ENCODE data around the gene CHD9NB.

DNA sequence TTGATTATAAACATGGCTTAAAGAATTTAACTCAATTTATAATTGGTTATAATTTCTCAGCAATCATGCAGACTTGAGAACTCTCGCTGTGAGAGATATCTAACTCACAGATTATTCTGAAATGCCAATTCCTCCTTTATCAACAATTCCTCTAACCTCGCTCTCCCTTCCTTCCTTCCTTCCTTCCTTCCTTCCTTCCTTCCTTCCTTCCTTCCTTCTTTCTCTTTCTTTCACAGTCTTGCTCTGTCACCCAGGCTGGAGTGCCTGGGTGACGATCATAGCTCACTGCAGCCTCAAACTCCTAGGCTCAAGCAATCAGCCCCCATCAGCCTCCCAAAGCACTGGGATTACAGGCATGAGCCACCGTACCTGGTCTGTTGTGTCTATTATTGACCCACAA, 44.5 kb upstream of the CHD9NB start:
- no peak for TF ChIP-seq KDM1A (IDR thresholded peaks at IDR 0.05; ENCODE audit: low read depth)
- no peak for TF ChIP-seq EP300 (IDR thresholded peaks at IDR 0.05)
- TF ChIP-seq CBX2 (IDR thresholded peaks at IDR 0.05; ENCODE audit: borderline replicate concordance, low read depth), result no peak
- TF ChIP-seq, protein P1, sequence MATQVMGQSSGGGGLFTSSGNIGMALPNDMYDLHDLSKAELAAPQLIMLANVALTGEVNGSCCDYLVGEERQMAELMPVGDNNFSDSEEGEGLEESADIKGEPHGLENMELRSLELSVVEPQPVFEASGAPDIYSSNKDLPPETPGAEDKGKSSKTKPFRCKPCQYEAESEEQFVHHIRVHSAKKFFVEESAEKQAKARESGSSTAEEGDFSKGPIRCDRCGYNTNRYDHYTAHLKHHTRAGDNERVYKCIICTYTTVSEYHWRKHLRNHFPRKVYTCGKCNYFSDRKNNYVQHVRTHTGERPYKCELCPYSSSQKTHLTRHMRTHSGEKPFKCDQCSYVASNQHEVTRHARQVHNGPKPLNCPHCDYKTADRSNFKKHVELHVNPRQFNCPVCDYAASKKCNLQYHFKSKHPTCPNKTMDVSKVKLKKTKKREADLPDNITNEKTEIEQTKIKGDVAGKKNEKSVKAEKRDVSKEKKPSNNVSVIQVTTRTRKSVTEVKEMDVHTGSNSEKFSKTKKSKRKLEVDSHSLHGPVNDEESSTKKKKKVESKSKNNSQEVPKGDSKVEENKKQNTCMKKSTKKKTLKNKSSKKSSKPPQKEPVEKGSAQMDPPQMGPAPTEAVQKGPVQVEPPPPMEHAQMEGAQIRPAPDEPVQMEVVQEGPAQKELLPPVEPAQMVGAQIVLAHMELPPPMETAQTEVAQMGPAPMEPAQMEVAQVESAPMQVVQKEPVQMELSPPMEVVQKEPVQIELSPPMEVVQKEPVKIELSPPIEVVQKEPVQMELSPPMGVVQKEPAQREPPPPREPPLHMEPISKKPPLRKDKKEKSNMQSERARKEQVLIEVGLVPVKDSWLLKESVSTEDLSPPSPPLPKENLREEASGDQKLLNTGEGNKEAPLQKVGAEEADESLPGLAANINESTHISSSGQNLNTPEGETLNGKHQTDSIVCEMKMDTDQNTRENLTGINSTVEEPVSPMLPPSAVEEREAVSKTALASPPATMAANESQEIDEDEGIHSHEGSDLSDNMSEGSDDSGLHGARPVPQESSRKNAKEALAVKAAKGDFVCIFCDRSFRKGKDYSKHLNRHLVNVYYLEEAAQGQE (IDR thresholded peaks at IDR 0.05), result no peak
- TF ChIP-seq, protein P2, sequence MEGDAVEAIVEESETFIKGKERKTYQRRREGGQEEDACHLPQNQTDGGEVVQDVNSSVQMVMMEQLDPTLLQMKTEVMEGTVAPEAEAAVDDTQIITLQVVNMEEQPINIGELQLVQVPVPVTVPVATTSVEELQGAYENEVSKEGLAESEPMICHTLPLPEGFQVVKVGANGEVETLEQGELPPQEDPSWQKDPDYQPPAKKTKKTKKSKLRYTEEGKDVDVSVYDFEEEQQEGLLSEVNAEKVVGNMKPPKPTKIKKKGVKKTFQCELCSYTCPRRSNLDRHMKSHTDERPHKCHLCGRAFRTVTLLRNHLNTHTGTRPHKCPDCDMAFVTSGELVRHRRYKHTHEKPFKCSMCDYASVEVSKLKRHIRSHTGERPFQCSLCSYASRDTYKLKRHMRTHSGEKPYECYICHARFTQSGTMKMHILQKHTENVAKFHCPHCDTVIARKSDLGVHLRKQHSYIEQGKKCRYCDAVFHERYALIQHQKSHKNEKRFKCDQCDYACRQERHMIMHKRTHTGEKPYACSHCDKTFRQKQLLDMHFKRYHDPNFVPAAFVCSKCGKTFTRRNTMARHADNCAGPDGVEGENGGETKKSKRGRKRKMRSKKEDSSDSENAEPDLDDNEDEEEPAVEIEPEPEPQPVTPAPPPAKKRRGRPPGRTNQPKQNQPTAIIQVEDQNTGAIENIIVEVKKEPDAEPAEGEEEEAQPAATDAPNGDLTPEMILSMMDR (IDR thresholded peaks at IDR 0.05), result no peak
